GM19455 (cell line): ENCODE measurements around the gene YTHDC1.

Experiments used
- ATAC-seq: cut with Tn5 transposase; IDR thresholded peaks from one replicate; pipeline ENCODE4 v1.9.1; 2021; ENCODE audit not compliant: unreplicated experiment

The YTHDC1 gene

GRCh38 chr4:68359508-68359907, 9.6 kb upstream of the YTHDC1 start:
- peak; percentile 78 for ATAC-seq

- no peak for ATAC-seq
Observed at GRCh38 chr4:68358988-68359387, 9.1 kb upstream of the YTHDC1 start.

- ATAC-seq = no peak
Observed at GRCh38 chr4:68352791-68353190, 2.9 kb upstream of the YTHDC1 start.

GRCh38 chr4:68349279-68349648, 626 bp downstream of the YTHDC1 start:
- peak; percentile 15 for ATAC-seq

- ATAC-seq = no peak
Observed at GRCh38 chr4:68348577-68348976, 1.3 kb downstream of the YTHDC1 start.

GRCh38 chr4:68347845-68348244, 2.0 kb downstream of the YTHDC1 start:
- ATAC-seq = no peak

GRCh38 chr4:68346461-68346860, 3.4 kb downstream of the YTHDC1 start:
- no peak for ATAC-seq

- no peak for ATAC-seq
Observed at GRCh38 chr4:68344785-68345184, 5.1 kb downstream of the YTHDC1 start.

GRCh38 chr4:68344049-68344448, 5.8 kb downstream of the YTHDC1 start:
- no peak for ATAC-seq

- ATAC-seq = no peak
Observed at GRCh38 chr4:68342134-68342533, 7.8 kb downstream of the YTHDC1 start.

GRCh38 chr4:68338625-68339024, 11.3 kb downstream of the YTHDC1 start:
- no peak for ATAC-seq

GRCh38 chr4:68337522-68337921, 12.4 kb downstream of the YTHDC1 start:
- no peak for ATAC-seq

GRCh38 chr4:68337004-68337403, 12.9 kb downstream of the YTHDC1 start:
- ATAC-seq = no peak

- ATAC-seq = no peak
Observed at GRCh38 chr4:68336530-68336929, 13.4 kb downstream of the YTHDC1 start.

- no peak for ATAC-seq
Observed at GRCh38 chr4:68326141-68326540, 23.7 kb downstream of the YTHDC1 start.

- no peak for ATAC-seq
Observed at GRCh38 chr4:68324519-68325262, 25.2 kb downstream of the YTHDC1 start.

GRCh38 chr4:68319040-68319439, 30.9 kb downstream of the YTHDC1 start:
- no peak for ATAC-seq

GRCh38 chr4:68316193-68316969, 33.5 kb downstream of the YTHDC1 start:
- no peak for ATAC-seq

- ATAC-seq = no peak
Observed at GRCh38 chr4:68310651-68311247, 39.1 kb downstream of the YTHDC1 start.

GRCh38 chr4:68304731-68305130, 45.2 kb downstream of the YTHDC1 start:
- no peak for ATAC-seq

GRCh38 chr4:68299492-68300457, 50.1 kb downstream of the YTHDC1 start:
- ATAC-seq = no peak
